Measurements from ENCODE around the gene KLHDC2.
"Not testable (repeated sequence)": the region's sequence is repeated elsewhere in the genome, so short reads cannot be mapped to it uniquely, and the experiment has no call there.

The KLHDC2 gene

DNA sequence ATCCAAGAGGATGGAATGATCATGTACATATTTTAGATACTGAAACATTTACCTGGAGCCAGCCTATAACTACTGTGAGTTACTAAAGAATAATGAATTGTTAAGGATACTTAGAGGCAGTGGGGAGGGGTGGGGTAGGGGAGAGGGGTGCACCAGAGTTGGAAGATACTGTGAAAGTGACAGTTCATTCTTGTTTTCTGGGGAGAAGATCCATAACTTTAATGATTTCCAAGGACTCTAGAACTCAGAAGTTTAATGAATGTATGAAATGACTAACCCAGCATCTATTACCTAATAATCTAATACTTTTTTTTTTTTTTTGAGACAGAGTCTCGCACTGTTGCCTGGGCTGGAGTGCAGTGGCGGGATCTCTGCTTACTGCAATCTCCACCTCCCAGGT is 10.5 kb downstream of the KLHDC2 start:
- H3K4me3 ChIP-seq (ENCODE audit: low read depth, low read length) = no peak overlapping the region
- TF ChIP-seq, protein P1, sequence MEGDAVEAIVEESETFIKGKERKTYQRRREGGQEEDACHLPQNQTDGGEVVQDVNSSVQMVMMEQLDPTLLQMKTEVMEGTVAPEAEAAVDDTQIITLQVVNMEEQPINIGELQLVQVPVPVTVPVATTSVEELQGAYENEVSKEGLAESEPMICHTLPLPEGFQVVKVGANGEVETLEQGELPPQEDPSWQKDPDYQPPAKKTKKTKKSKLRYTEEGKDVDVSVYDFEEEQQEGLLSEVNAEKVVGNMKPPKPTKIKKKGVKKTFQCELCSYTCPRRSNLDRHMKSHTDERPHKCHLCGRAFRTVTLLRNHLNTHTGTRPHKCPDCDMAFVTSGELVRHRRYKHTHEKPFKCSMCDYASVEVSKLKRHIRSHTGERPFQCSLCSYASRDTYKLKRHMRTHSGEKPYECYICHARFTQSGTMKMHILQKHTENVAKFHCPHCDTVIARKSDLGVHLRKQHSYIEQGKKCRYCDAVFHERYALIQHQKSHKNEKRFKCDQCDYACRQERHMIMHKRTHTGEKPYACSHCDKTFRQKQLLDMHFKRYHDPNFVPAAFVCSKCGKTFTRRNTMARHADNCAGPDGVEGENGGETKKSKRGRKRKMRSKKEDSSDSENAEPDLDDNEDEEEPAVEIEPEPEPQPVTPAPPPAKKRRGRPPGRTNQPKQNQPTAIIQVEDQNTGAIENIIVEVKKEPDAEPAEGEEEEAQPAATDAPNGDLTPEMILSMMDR (IDR thresholded peaks at IDR 0.05; ENCODE audit: low read depth, low read length) = no peak
- TF ChIP-seq POLR2A (IDR thresholded peaks at IDR 0.05; ENCODE audit: extremely low read depth, insufficient read length) = no peak
- TF ChIP-seq, protein P2, sequence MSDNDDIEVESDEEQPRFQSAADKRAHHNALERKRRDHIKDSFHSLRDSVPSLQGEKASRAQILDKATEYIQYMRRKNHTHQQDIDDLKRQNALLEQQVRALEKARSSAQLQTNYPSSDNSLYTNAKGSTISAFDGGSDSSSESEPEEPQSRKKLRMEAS (IDR thresholded peaks at IDR 0.05; ENCODE audit: low read depth, low read length) = no peak
- TF ChIP-seq MYC (IDR thresholded peaks at IDR 0.05; ENCODE audit: low read depth, low read length) = no peak
- DNase-seq (ENCODE audit: low read depth) = no peak

DNA sequence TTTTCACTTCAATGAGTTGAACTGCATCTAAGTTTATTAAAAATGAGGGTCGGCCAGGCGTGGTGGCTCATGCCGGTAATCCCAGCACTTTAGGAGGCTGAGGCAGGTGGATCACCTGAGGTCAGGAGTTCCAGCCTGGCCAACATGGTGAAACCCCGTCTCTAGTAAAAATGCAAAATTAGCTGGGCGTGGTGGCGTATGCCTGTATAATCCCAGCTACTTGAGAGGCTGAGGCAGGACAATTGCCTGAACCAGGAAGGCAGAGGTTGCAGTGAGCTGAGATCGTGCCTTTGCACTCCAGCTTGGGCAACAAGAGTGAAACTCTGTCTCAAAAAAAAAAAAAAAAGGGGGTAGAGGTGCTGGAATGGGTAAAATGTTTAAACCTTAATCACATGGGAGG is 13.1 kb downstream of the KLHDC2 start:
- H3K4me3 ChIP-seq (ENCODE audit: low read depth, low read length); DNase-seq (ENCODE audit: low read depth): not testable (repeated sequence)

DNA sequence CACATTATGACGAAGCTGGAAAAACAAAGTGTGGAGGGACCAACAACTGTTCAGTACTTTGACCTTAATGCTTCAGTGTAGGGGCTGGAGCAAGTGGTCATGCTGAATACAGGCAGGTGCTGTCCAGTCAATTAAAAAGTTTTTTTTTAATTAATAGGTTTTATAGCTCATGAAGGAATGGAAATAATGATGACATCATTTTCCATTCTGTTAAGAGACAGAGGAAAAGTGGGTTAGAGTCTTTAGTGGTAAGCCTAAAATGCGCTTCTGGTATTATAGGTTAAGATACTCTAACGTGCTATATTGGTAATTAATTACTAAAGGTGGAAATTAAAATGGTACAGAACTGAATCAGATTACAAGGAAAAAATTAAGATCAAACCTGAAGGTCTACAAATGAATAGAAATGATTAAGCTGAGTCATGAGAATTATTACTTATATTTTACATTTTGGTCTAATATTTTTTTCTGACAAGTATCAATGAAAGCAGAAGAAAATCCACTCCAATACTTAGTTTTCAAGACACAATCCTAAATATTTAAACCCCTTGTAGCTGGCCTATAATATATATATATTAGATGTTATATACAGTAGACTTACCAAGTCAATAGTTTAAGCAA is 15.6 kb downstream of the KLHDC2 start:
- TF ChIP-seq, protein P2 (IDR thresholded peaks at IDR 0.05; ENCODE audit: low read depth, low read length) = no peak
- TF ChIP-seq MYC (IDR thresholded peaks at IDR 0.05; ENCODE audit: low read depth, low read length) = no peak
- no peak for TF ChIP-seq POLR2A (IDR thresholded peaks at IDR 0.05; ENCODE audit: extremely low read depth, insufficient read length)
- TF ChIP-seq, protein P1 (IDR thresholded peaks at IDR 0.05; ENCODE audit: low read depth, low read length) = no peak
- H3K4me3 ChIP-seq (ENCODE audit: low read depth, low read length) = no peak overlapping the region
- DNase-seq (ENCODE audit: low read depth) = no peak

DNA sequence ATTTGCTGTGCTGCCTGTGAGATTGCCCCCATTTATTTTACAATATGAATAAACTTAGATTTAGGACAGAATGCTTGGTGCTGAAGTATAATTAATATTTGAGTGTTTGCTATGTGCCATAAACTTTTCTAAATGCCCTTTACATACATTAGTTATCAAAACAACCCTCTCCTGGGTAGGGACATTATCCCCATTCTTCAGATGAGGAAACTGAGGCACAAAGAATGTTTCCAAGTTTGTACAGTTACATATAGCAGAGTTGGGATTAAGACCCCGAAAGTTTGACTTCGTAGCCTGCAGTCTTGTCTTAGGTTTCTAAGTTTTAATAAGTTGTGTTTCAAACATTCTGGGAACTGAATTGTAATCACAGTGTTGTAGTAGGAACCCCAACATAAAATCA is 18.4 kb downstream of the KLHDC2 start:
- TF ChIP-seq, protein P1 (IDR thresholded peaks at IDR 0.05; ENCODE audit: low read depth, low read length) = no peak
- no peak for TF ChIP-seq POLR2A (IDR thresholded peaks at IDR 0.05; ENCODE audit: extremely low read depth, insufficient read length)
- TF ChIP-seq, protein P2 (IDR thresholded peaks at IDR 0.05; ENCODE audit: low read depth, low read length) = no peak
- no peak for TF ChIP-seq MYC (IDR thresholded peaks at IDR 0.05; ENCODE audit: low read depth, low read length)
- no peak for DNase-seq (ENCODE audit: low read depth)

DNA sequence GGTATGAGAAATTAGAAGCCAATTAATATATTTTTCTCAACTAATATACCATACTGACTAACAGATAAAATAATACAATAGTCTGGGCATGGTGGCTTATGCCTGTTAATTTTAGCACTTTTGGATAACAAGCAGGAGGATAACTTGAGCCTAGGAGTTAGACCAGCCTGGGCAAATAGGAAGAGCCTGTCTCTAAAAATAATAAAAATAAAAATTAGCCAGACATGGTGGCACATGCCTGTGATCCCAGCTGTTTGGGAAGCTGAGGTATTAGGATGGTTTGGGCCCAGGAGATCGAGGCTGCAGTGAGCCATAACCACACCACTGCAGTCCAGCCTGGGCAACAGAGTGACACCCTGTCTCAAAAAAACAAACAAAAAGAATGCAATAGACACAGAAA is 24.7 kb downstream of the KLHDC2 start:
- TF ChIP-seq, protein P1 (IDR thresholded peaks at IDR 0.05; ENCODE audit: low read depth, low read length) = no peak
- TF ChIP-seq MYC (IDR thresholded peaks at IDR 0.05; ENCODE audit: low read depth, low read length) (no peak), POLR2A (IDR thresholded peaks at IDR 0.05; ENCODE audit: extremely low read depth, insufficient read length) (no peak)
- no peak overlapping the region for H3K4me3 ChIP-seq (ENCODE audit: low read depth, low read length)
- DNase-seq (ENCODE audit: low read depth) = no peak

More for the DNA sequence above, 18.4 kb downstream of the KLHDC2 start:
- no peak overlapping the region for H3K4me3 ChIP-seq (ENCODE audit: low read depth, low read length)

DNA sequence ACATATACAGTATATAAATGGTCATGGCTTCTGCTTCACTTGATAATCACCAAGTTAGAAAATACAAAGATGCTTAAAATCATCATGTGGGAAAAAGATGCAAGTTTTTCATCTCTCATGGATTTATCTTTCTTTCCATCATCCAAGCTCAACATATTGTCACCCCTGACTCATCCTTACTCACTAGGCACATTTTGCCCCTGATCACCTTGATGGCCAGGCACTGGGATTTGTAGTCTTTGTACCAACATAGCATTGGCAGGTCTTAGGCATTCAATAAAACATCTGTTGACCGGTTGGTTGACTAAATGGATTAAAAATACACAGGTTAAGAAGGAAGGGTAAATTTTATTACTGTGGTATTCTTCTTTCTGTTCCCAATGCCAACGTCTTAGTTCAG is 28.1 kb downstream of the KLHDC2 start:
- TF ChIP-seq POLR2A (IDR thresholded peaks at IDR 0.05; ENCODE audit: extremely low read depth, insufficient read length) = no peak
- TF ChIP-seq, protein P1 (IDR thresholded peaks at IDR 0.05; ENCODE audit: low read depth, low read length) = no peak
- TF ChIP-seq, protein P2 (IDR thresholded peaks at IDR 0.05; ENCODE audit: low read depth, low read length) = no peak
- TF ChIP-seq MYC (IDR thresholded peaks at IDR 0.05; ENCODE audit: low read depth, low read length) = no peak
- H3K4me3 ChIP-seq (ENCODE audit: low read depth, low read length) = no peak overlapping the region
- DNase-seq (ENCODE audit: low read depth) = no peak

Measured in NB4 (cell line).